22Rv1 (cell line): Measurements from ENCODE around the gene DAW1.

Experiments used
- ZFX ChIP-seq: fragments of 450-650 bp; IDR thresholded peaks from 2 replicates; pipeline ENCODE4 v1.6.1; 2017; ENCODE audit warnings: antibody characterized with exemption, borderline replicate concordance
- TF ChIP-seq, protein P1 (sequence below): fragments of 450-650 bp; IDR thresholded peaks from 2 replicates; pipeline ENCODE4 v1.5.1; 2017; ENCODE audit warnings: mild to moderate bottlenecking

DNA sequence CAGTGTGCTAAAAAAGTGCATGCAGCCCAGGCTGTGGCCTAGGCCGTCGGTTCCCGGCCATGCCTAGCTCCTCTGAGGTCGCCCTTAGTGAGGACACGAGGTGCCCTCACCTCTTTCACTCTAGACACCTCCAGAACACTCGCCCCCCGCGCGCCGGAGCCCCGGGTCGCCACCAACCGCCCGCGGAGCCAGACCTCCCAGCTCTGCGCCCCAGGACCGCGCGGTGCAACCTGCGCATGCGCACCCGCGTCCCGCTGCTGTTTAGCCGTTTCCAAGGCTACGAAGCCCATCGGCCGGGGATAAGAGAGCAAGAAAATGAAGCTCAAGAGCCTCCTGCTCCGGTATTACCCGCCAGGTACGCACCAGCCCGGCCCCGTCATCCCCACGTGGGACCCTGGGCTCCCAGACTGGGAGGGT is at the start of gene DAW1:
- TF ChIP-seq, protein P1, sequence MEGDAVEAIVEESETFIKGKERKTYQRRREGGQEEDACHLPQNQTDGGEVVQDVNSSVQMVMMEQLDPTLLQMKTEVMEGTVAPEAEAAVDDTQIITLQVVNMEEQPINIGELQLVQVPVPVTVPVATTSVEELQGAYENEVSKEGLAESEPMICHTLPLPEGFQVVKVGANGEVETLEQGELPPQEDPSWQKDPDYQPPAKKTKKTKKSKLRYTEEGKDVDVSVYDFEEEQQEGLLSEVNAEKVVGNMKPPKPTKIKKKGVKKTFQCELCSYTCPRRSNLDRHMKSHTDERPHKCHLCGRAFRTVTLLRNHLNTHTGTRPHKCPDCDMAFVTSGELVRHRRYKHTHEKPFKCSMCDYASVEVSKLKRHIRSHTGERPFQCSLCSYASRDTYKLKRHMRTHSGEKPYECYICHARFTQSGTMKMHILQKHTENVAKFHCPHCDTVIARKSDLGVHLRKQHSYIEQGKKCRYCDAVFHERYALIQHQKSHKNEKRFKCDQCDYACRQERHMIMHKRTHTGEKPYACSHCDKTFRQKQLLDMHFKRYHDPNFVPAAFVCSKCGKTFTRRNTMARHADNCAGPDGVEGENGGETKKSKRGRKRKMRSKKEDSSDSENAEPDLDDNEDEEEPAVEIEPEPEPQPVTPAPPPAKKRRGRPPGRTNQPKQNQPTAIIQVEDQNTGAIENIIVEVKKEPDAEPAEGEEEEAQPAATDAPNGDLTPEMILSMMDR = no peak
- no peak for TF ChIP-seq ZFX
